HUES6 (cell line): ENCODE data around the gene RNF183.

Experiments
- H3K27ac ChIP-seq: 2 replicates; pipeline ENCODE4 v1.7.0; 2013; ENCODE audit warnings: low read depth, mild to moderate bottlenecking, low read length, inconsistent platforms
- H3K27me3 ChIP-seq: 2 replicates; pipeline ENCODE4 v1.6.1; 2013; ENCODE audit warnings: low read length; ENCODE audit not compliant: control insufficient read depth, insufficient read depth
- H3K36me3 ChIP-seq: 2 replicates; pipeline ENCODE4 v1.6.1; 2013; ENCODE audit warnings: low read length; ENCODE audit not compliant: control insufficient read depth, insufficient read depth
- H3K4me1 ChIP-seq: 2 replicates; pipeline ENCODE4 v1.6.1; 2013; ENCODE audit warnings: low read length; ENCODE audit not compliant: control insufficient read depth, insufficient read depth
- H3K4me3 ChIP-seq: 2 replicates; pipeline ENCODE4 v1.5.1; 2013; ENCODE audit warnings: low read depth, low read length
- H3K9ac ChIP-seq: one replicate; pipeline ENCODE4 v1.6.1; 2013; ENCODE audit warnings: mild to moderate bottlenecking, low read length
- H3K9me3 ChIP-seq: 2 replicates; pipeline ENCODE4 v1.6.1; 2013; ENCODE audit warnings: low read depth, low read length; ENCODE audit not compliant: control insufficient read depth, insufficient read depth

Gene RNF183, protein sequence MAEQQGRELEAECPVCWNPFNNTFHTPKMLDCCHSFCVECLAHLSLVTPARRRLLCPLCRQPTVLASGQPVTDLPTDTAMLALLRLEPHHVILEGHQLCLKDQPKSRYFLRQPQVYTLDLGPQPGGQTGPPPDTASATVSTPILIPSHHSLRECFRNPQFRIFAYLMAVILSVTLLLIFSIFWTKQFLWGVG

DNA sequence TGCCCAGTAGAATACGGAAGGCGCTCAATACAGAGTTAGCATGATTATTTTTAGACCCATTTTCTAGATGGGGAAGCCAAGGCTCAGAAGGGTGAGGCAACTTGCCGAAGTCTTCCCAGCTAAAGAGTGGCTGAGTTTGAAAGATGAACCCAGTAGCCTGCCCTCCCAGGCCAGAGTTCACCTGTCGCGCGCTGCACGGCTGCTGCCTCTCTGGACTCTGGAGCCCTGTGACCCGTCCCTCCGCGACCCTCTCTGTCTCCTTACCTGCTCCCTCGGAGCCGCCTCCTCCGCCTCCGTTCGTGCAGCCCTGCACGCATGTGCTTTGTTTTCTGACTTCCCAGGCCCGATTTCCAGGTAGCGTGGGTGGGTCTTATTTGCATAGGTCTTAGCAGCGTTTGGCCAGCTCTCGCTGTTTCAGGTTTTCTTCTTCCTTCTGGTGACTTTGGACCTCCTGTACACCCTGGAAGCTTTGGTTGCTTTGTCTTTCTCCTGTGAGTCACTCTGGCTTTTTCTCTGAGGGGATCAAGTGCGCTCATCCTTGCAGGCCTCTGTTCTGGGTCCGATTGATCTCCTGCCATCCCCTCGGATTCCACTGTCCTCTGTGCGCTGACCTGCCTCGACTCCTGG lies at the start of gene RNF183:
RNF183 (minus strand) TSS at position 585 of the 627 bp plus-strand sequence. CDS start 5,192 bp downstream, outside the sequence.
- Histone ChIP-seq H3K4me1 (peaks cover 5% of the 10 kb centered on the region; the same call in 1 of the 2 replicates), H3K27ac (no peak within 1 kb of the TSS)

DNA sequence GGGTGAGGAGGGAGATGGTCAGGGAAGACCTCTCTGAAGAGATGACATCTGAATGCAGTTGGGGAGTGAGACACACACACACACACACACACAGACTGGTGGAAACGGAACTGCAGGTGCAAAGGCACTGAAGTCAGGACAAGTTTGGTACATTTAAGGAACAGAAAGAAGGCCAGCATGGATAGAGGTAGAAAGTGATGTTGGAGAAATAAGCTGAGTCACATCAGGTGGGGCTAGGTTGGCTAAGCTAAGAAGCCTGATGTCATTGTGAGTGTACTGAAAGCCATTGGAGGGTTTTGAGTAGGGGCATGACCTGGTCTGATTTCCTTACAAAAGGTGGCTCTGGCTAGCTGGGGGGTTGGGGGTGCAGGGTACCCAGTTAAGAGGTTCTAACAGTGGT lies 49.2 kb upstream of the RNF183 start:
- H3K27ac ChIP-seq, result no peak overlapping the region
- peaks cover 47% of the 10 kb centered on the region for H3K27me3 ChIP-seq
- peaks cover 14% of the 10 kb centered on the region for H3K4me1 ChIP-seq
- H3K9me3 ChIP-seq, result no peaks in the 10 kb centered on the region
- no peak overlapping the region for H3K9ac ChIP-seq
- no peaks in the 10 kb centered on the region for H3K36me3 ChIP-seq
- H3K4me3 ChIP-seq, result no peak overlapping the region

More for the DNA sequence above, at the start of gene RNF183:
- no peaks in the 10 kb centered on the region for H3K27me3 ChIP-seq
- H3K4me3 ChIP-seq, result no peak within 1 kb of the TSS
- H3K9ac ChIP-seq, result no peak within 1 kb of the TSS
- H3K36me3 ChIP-seq, result no peaks in the 10 kb centered on the region
- no peaks in the 10 kb centered on the region for H3K9me3 ChIP-seq

GRCh38 chr9:113352006-113352405 lies 48.8 kb upstream of the RNF183 start:
- H3K9me3 ChIP-seq, result no peaks in the 10 kb centered on the region
- no peak overlapping the region for H3K27ac ChIP-seq
- peaks cover 14% of the 10 kb centered on the region for H3K4me1 ChIP-seq
- H3K4me3 ChIP-seq, result no peak overlapping the region
- H3K27me3 ChIP-seq, result peaks cover 51% of the 10 kb centered on the region
- H3K36me3 ChIP-seq, result no peaks in the 10 kb centered on the region
- no peak overlapping the region for H3K9ac ChIP-seq

DNA sequence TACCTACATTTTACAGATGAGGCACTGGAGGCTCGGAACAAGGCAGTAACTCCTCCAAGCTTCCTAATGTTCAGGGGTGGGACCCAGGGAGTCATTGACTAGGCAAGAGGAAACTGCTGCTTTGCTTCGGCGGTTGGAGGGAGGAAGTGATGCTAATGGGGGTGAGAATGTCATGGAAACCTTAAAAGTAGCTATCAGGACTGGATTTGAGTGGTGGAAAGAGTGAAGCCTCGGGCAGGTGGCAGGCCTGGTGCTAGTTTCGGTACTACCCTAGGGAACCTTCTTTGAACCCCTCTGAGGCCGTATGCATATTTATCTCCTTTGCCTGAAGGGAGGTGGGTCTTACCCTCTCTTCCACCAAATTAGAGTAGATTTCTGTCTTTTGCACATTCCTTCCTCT lies 47.8 kb upstream of the RNF183 start:
- Histone ChIP-seq H3K27ac (no peak overlapping the region), H3K4me1 (peaks cover 14% of the 10 kb centered on the region), H3K9me3 (no peaks in the 10 kb centered on the region), H3K27me3 (peaks cover 51% of the 10 kb centered on the region), H3K4me3 (no peak overlapping the region; the same call in 1 of the 2 replicates), H3K36me3 (no peaks in the 10 kb centered on the region), H3K9ac (no peak overlapping the region)

GRCh38 chr9:113350107-113350661 lies 47.0 kb upstream of the RNF183 start:
- peak overlapping the region; percentile 56 for H3K4me3 ChIP-seq
- H3K4me1 ChIP-seq, result peaks cover 14% of the 10 kb centered on the region
- no peak overlapping the region for H3K9ac ChIP-seq
- H3K9me3 ChIP-seq, result no peaks in the 10 kb centered on the region
- no peaks in the 10 kb centered on the region for H3K36me3 ChIP-seq
- H3K27me3 ChIP-seq, result peaks cover 51% of the 10 kb centered on the region
- no peak overlapping the region for H3K27ac ChIP-seq

DNA sequence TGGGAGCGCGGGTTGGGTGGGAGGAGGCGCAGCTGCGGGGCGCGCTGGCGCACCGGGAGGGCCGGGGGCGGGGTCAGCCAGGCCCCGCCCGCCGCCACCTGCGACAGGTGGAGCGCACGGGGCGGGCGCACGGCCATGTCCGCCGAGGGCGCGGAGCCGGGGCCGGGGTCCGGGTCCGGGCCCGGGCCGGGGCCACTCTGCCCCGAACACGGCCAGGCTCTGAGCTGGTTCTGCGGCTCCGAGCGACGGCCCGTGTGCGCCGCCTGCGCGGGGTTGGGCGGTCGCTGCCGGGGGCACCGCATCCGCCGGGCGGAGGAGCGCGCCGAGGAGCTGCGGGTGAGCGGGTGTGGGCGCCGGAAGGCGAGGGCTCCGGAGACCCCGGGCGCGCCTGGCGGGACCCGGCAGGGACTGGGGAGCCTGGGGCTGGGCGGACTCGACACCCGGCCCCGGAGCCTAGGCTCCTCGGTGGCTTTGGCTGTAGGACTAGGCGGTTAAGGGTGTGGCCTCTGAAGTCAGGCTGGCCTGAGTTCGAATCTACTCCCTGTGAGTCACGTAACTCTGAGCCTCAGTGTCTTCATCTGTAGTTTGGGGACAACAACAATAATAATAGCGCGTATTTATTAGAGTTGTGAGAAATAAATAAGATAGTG lies 46.4 kb upstream of the RNF183 start, which contains the start of gene BSPRY:
BSPRY (plus strand) TSS at position 97 of the 650 bp plus-strand sequence; CDS start at position 136, 39 bp downstream.
- H3K27ac ChIP-seq, result no peak within 1 kb of the TSS
- peaks cover 51% of the 10 kb centered on the region for H3K27me3 ChIP-seq
- peaks cover 14% of the 10 kb centered on the region for H3K4me1 ChIP-seq
- H3K36me3 ChIP-seq, result no peaks in the 10 kb centered on the region
- H3K4me3 ChIP-seq, result peak within 1 kb of the TSS; percentile 56
- no peaks in the 10 kb centered on the region for H3K9me3 ChIP-seq
- H3K9ac ChIP-seq, result no peak within 1 kb of the TSS

GRCh38 chr9:113349066-113349444 lies 45.9 kb upstream of the RNF183 start:
- Histone ChIP-seq H3K9me3 (no peaks in the 10 kb centered on the region), H3K27ac (no peak overlapping the region), H3K4me1 (peaks cover 14% of the 10 kb centered on the region), H3K36me3 (no peaks in the 10 kb centered on the region), H3K27me3 (peaks cover 51% of the 10 kb centered on the region), H3K4me3 (peak overlapping the region; percentile 56), H3K9ac (no peak overlapping the region)

GRCh38 chr9:113348437-113348836 lies 45.3 kb upstream of the RNF183 start:
- H3K9me3 ChIP-seq, result no peaks in the 10 kb centered on the region
- peaks cover 51% of the 10 kb centered on the region for H3K27me3 ChIP-seq
- H3K4me3 ChIP-seq, result no peak overlapping the region
- H3K27ac ChIP-seq, result no peak overlapping the region
- peaks cover 14% of the 10 kb centered on the region for H3K4me1 ChIP-seq
- H3K36me3 ChIP-seq, result no peaks in the 10 kb centered on the region
- no peak overlapping the region for H3K9ac ChIP-seq

GRCh38 chr9:113345671-113346070 lies 42.5 kb upstream of the RNF183 start:
- Histone ChIP-seq H3K4me3 (no peak overlapping the region), H3K4me1 (peaks cover 7% of the 10 kb centered on the region), H3K27ac (no peak overlapping the region), H3K27me3 (peaks cover 40% of the 10 kb centered on the region), H3K9me3 (no peaks in the 10 kb centered on the region), H3K36me3 (no peaks in the 10 kb centered on the region), H3K9ac (no peak overlapping the region)

DNA sequence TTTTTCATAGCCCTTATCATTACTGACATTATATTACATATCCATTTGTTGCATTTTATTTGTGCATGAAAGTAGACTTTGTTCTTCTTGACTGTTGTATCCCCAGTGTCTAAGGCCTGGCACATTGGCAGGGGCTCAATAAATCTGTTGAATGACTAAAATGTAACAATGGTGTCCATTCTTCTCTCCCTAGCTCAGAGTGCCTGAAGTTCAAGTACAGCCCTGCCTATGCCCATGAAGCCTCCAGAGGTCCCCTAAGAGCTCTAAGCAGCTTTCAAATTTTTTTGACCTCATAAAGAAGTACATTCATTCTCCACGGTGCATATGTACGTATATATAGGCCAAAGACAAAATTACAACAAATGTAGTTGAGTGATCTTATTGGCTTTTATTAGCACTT lies 42.0 kb upstream of the RNF183 start:
- H3K27me3 ChIP-seq, result peaks cover 36% of the 10 kb centered on the region
- H3K9ac ChIP-seq, result no peak overlapping the region
- no peaks in the 10 kb centered on the region for H3K9me3 ChIP-seq
- H3K4me3 ChIP-seq, result no peak overlapping the region
- H3K27ac ChIP-seq, result no peak overlapping the region
- no peaks in the 10 kb centered on the region for H3K36me3 ChIP-seq
- H3K4me1 ChIP-seq, result peaks cover 2% of the 10 kb centered on the region; the same call in 1 of the 2 replicates

GRCh38 chr9:113343732-113344231 lies 40.6 kb upstream of the RNF183 start:
- no peak overlapping the region for H3K4me3 ChIP-seq
- no peak overlapping the region for H3K9ac ChIP-seq
- no peaks in the 10 kb centered on the region for H3K36me3 ChIP-seq
- no peaks in the 10 kb centered on the region for H3K4me1 ChIP-seq
- H3K9me3 ChIP-seq, result no peaks in the 10 kb centered on the region
- H3K27ac ChIP-seq, result no peak overlapping the region
- H3K27me3 ChIP-seq, result peaks cover 26% of the 10 kb centered on the region
